Stimulated activated CD8-positive, alpha-beta memory T cell treated with anti-CD3 and anti-CD28 coated beads, Interleukin-4, amount 100 ng/mL, for 24 hours (primary cell): ENCODE measurements around the gene CDH12.
"Not testable (repeated sequence)": the region's sequence is repeated elsewhere in the genome, so short reads cannot be mapped to it uniquely, and the experiment has no call there.

Source experiments
- DNase-seq: peaks from one replicate; pipeline ENCODE4 v3.0.0-alpha.2; 2020; ENCODE audit warnings: low read depth

The CDH12 gene

DNA sequence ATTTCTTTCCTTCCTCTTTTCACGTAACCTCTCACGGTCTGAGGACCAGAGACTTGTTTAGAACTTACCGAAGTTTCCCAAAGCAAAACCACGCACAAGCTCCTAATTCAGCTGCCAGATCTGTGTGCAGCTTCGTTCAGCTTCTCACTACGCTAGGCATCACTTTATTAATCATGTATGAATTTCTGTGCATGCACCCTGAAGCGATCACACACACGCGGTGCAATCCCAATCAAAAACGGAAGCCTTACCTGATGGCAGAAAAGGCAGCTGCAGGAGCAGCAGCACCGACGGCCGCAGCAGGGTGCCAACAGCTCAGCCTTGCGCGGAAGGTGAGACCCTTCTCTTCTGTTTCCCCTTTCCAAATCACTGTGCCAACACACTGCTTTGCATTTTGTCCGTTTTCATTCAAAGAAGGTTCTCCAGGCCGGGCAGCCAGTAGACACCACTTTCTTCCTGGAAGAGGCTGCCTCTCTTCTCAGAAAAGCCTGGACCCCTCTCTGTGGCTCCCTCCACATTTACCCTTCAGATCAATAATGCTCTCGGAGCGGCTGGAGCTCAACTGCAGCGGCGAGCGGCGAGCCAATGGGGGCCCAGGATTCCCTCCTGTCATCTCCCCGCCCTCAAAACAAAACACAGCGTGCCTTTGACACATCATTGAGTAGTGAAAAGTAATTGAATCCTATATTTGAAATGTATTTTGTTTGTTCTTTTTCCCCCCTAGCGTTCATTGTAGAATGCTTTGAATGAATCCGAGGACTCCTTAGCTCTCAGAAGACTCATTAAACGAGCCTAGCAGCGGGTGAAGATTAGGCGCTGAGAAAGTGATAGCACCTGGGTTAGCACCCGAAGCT is at the start of gene CDH12:
Gene CDH12, minus strand, starts transcription at position 538 of the 854 bp plus-strand sequence.
- no peak for DNase-seq

DNA sequence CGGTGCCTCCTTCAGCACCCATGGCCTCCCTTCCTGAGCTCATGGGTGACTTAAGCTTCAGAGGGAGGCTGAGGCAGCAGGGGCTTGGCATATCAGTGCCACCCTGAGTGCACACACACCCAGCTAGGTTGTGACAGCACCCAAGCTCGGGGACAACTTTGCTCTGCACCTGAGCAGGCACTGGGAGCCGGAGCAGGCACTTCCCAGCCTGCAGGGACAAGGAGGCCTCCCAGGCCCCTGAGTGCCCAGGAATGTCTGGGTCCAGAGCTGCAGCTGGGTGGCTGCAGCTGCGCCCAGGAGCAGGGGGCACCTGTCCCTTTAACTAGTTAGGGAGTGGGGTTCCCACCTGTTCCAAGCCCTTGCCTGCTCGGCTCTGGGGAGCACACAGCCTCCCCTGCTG is 48.7 kb upstream of the CDH12 start:
- no peak for DNase-seq

DNA sequence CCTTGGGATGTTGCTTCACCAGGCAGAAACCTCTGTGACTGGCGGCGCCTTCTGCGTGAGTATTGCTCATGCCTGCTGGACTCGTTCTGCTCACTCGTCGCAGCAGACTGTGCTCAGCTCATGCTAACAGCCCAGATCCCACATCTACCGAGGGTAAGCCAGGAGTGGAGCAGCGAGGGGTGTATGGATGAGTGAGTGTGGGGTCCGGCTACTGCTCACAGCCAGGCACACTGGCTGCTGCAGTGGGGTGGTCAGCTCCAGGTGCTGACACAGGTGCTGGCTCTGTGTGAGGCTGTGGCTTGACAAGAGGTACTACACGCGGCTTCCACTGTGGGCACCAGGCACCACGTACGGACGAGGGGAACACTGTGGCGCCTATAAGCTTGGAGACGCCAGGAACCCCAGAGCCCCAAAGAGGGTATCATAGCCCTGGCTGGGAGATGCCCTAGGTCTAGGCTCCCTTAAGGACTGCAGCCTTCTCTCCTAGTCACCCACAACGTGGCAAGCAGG is 47.7 kb upstream of the CDH12 start:
- DNase-seq: no peak

- DNase-seq: no peak
Observed at GRCh38 chr5:22899341-22899740, 46.2 kb upstream of the CDH12 start.

- no peak for DNase-seq
Observed at GRCh38 chr5:22896152-22896551, 43.0 kb upstream of the CDH12 start.

GRCh38 chr5:22892441-22892840 is 39.3 kb upstream of the CDH12 start:
- DNase-seq: no peak

DNA sequence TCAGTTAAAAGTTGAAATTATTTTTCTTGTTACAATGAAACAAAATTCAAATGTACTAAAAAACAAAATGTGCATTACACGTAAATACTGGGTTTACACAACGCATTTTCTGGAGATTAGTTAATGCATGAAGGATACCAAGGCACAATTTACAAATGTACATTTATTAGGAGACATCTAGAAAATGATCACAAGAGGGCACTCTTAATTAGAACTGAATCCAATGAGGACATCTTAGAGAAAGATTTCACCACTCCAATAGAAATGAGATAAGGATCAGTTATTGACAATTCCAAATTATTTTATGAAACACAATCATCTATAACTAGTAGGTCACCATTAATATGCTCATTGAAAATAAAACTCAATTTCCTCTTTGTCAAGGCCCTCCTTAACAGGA is 36.6 kb upstream of the CDH12 start:
- DNase-seq: no peak

- no peak for DNase-seq
Observed at GRCh38 chr5:22887566-22887965, 34.4 kb upstream of the CDH12 start.

DNA sequence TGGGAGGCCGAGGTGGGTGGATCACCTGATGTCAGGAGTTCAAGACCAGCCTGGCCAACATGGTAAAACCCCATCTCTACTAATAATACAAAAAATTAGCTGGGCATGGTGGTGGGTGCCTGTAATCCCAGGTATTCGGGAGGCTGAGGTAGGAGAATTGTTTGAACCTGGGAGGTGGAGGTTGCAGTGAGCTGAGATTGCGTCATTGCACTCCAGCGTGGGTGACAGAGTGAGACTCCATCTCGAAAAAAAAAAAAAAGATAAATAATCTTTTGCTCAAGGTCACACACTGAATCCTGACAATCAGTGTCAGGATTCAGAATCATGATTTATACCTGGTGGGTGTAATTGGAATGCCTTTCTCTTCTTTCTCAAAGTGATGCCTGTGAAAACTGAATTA is 5.8 kb upstream of the CDH12 start:
- not testable (repeated sequence) for DNase-seq

- no peak for DNase-seq
Observed at GRCh38 chr5:22855824-22856223, 2.7 kb upstream of the CDH12 start.

DNA sequence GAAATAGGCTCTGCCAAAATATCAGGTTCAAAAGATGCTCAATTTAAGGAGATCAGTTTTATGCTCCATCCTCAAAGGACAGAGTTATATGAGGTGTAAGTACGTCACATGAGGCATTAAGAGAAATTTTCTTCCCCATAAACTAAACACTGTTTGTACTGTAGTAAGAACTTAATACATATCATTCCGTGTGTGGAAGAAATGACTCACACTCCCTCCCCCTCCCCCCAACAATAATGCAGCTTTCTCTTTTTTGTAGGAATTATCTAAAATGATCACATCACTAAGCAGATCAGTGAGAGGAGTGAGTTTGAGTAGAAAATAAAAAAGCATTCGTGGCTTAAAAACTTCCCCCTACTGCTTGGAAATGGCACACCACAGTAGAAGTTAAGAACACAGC is 2.2 kb downstream of the CDH12 start:
- no peak for DNase-seq

DNA sequence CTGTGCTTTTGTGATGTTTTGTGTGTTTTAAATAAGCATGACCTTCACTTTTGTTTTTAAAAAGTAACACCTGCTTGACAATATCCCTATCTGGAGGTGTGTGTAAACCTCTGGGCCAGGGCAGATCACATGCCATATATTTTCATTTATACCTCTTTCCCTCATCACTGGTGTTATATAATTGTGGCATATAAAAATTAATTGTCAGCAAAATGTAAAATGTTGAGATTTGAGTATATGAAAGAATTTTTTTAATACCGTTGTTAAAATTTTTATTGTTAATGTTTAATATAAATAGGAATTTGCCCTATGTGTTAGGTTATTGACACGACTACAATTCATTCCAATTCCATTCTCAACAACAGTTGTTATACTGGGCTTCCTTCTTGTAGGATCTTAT is 6.5 kb downstream of the CDH12 start:
- DNase-seq: no peak

DNA sequence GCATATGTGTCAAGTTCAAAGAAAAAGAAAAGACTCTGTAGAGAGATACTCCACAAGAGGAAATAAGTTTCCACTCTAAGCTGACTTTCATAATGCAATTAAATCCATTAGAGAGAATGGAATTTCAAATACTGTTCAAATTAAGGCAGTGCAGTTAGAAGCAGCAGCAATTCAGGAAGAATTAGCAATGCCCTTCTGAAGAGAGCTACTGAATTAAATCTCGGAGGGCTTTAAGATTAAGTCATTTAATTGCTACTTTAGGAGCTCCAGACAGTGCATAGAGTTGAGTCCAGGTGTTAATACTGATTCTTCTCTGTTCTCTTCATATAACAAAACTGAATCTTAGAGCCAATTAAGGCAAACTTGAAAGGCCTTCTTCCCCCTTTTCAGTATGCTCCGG is 8.5 kb downstream of the CDH12 start:
- no peak for DNase-seq

GRCh38 chr5:22844155-22844554 is 9.0 kb downstream of the CDH12 start:
- no peak for DNase-seq

DNA sequence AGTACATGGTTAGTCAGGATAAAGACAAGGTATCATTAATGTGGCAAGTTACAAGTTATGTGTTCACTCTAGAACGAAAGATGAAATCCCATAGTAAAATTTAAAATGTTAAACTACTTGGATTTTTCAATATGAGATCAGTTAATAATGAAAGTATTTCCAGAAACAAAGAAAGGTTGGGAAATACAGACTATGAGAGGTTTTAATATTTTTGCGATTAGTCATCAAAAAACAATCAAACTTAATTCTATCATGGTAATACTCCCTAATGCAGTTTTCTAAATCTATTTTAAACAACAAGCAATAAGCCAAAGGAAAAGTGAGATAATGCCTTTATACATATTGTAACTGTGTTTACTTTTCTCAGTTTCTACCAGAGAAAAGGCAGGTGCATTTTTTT is 10.6 kb downstream of the CDH12 start:
- no peak for DNase-seq

DNA sequence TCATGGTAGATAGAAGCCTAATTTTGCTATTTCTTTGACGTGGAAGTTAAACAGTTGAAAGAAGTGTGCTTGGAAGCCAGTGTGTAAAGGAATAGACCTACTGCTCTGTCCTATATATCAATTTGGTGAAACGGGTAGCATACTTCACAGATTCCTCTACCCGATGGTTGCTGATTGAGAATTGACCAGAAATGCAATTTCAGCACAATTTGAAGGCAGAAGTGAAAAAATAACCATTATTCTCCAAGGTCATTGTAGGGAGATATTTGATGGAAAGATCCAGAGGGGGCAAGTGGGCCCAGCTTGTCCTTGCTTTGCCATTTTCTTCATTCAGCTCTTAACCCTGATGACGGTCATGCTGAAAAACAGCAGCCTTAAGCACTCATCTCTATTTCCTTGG is 15.3 kb downstream of the CDH12 start:
- no peak for DNase-seq

GRCh38 chr5:22835686-22836085 is 17.5 kb downstream of the CDH12 start:
- DNase-seq: no peak

GRCh38 chr5:22793463-22793862 is 59.7 kb downstream of the CDH12 start:
- no peak for DNase-seq

GRCh38 chr5:22787807-22788206 is 65.3 kb downstream of the CDH12 start:
- DNase-seq: no peak

DNA sequence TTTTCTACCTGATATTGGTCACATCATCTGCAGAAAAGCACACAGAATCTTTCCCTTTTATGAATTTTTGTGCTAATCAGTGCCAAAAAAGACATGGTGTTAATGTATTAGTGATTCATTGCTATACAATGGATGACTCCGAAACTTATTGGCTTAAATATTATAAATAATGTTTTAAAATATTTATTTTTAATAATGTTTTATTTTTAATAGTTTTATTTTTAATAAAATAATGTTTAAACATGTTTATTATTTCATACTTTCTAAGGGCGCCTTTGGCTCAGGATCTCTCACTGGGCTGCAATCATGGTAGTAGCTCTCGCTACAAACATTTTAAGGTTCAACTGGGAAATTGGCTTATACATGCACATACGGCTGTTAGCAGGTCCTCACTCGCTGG is 65.7 kb downstream of the CDH12 start:
- DNase-seq: no peak

DNA sequence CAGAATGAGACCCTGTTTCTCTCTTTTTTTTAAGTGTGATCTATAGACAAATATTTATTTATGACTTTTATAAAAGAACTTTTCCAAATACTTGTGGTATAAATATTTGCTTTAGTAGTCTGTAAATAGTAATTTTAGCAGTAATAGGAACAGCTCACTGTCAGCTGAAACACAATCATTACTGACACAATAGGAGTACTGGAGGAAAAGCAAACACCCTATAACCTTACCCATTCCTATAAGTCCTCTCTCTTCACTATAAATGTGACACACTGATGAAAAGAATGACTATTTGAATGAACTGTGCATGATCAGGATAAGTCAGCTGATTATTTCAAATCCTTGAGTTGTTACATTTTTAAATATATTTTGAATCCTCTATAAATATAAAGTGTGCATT is 72.4 kb downstream of the CDH12 start:
- DNase-seq: no peak

DNA sequence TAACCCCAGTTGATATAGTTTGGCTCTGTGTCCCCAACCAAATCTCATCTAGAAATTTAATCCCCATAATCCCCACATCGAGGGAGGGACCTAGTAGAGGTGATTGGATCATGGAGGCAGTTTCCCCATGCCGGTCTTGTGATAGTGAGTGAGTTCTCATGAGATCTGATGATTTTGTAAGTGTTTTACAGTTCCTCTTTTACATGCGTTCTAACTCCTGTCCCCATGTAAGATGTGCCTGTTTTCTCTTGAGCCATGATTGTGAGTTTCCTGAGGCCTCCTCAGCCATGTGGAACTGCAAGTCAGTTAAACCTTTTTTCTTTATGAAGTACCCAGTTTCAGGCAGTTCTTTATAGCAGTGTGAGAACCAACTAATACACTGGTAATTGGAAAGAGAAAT is 73.6 kb downstream of the CDH12 start:
- no peak for DNase-seq

DNA sequence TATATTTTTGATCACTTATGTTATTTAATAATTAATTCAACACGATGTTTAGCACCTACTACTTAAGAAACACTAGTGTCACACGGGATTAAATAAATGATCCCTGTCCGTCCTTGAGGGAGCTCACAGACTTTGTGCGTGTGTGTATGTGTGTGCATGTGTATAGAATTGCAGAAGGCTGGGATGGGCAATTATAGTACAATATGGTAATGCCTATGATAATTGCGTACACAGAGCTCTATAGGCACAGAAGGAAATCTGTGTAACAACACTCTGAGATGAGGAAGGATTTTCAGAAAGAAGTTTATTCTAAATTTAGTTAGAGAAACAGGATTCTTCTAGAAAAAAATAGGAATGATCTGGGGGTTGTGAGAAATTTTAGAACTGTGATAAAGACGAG is 76.9 kb downstream of the CDH12 start:
- no peak for DNase-seq

DNA sequence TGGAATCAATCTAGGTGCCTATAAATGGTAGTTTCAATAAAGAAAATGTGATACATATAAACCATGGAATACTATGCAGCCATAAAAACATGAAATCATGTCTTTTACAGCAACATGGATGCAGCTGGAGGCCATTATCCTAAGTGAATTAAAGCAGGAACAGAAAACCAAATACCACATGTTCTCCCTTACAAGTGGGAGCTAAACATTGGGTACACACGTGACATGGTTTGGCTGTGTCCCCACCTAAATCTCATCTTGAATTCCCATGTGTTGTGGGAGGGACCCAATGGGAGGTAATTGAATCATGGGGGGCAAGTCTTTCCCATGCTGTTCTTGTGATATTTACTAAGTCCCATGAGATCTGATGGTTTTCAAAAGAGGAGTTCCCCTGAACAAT is 78.9 kb downstream of the CDH12 start:
- DNase-seq: not testable (repeated sequence)
